ENCODE measurements around the gene VRK3. TPM values are rescaled to one million over a fixed set of nuclear protein-coding genes. Genes with fewer than 3 reads are reported as not detected.

VRK3 gene
- total RNA-seq, 2 experiments from 2014 or later: 75.4 to 86.9 TPM

- ChIA-PET CTCF (no interaction called here), POLR2A (no interaction called here)
- peaks cover 55% of the 10 kb centered on the region for H3K36me3 Mint-ChIP-seq (ENCODE audit: low read depth)
Observed at GRCh38 chr19:50000038-50000840, 24.9 kb downstream of the VRK3 start.

GRCh38 chr19:49999371-50000010, 25.7 kb downstream of the VRK3 start:
- CTCF ChIA-PET: no interaction called here
- no peaks in the 10 kb centered on the region for H3K9me3 Mint-ChIP-seq
- DNase-seq: no peak
- peaks cover 24% of the 10 kb centered on the region for H3K4me1 Mint-ChIP-seq
- H3K27ac Mint-ChIP-seq: no peak overlapping the region
- no peak overlapping the region for H3K4me3 Mint-ChIP-seq
- H3K27me3 Mint-ChIP-seq: no peaks in the 10 kb centered on the region
- POLR2A ChIA-PET: no interaction called here
- H3K36me3 Mint-ChIP-seq (ENCODE audit: low read depth): peaks cover 54% of the 10 kb centered on the region

More at GRCh38 chr19:50000038-50000840, 24.9 kb downstream of the VRK3 start:
- DNase-seq: no peak
- H3K27ac Mint-ChIP-seq: no peak overlapping the region
- no peak overlapping the region for H3K4me3 Mint-ChIP-seq
- peaks cover 31% of the 10 kb centered on the region for H3K4me1 Mint-ChIP-seq
- no peaks in the 10 kb centered on the region for H3K27me3 Mint-ChIP-seq
- H3K9me3 Mint-ChIP-seq: no peaks in the 10 kb centered on the region

- H3K4me3 Mint-ChIP-seq: no peak overlapping the region
- peaks cover 6% of the 10 kb centered on the region for H3K4me1 Mint-ChIP-seq
- peaks cover 50% of the 10 kb centered on the region for H3K36me3 Mint-ChIP-seq (ENCODE audit: low read depth)
- peak; percentile 33 for DNase-seq
- H3K27ac Mint-ChIP-seq: no peak overlapping the region
- H3K27me3 Mint-ChIP-seq: no peaks in the 10 kb centered on the region
- ChIA-PET POLR2A (no interaction called here), CTCF (interaction anchor here (0.6 kb wide), 2 partner anchors 58 to 265 kb away, joined by 3 to 6 read pairs; no protein-coding TSS in a partner anchor)
- no peaks in the 10 kb centered on the region for H3K9me3 Mint-ChIP-seq
Observed at GRCh38 chr19:49997709-49998108, 27.5 kb downstream of the VRK3 start.

GRCh38 chr19:49988433-49988832, 36.7 kb downstream of the VRK3 start:
- no peak for DNase-seq
- H3K27me3 Mint-ChIP-seq: no peaks in the 10 kb centered on the region

GRCh38 chr19:49988007-49988406, 37.2 kb downstream of the VRK3 start:
- H3K9me3 Mint-ChIP-seq: no peaks in the 10 kb centered on the region
- peaks cover 38% of the 10 kb centered on the region for H3K36me3 Mint-ChIP-seq (ENCODE audit: low read depth)
- DNase-seq: no peak
- CTCF ChIA-PET: interaction anchor here (1.4 to 1.8 kb wide), 2 partner anchors 59 to 341 kb away, joined by 3 to 6 read pairs; partner anchors contain the start of genes ATF5, KCNC3 and NUP62
- H3K27me3 Mint-ChIP-seq: no peaks in the 10 kb centered on the region
- H3K27ac Mint-ChIP-seq: no peak overlapping the region
- no peak overlapping the region for H3K4me3 Mint-ChIP-seq
- POLR2A ChIA-PET: no interaction called here
- H3K4me1 Mint-ChIP-seq: no peaks in the 10 kb centered on the region

More at GRCh38 chr19:49988433-49988832, 36.7 kb downstream of the VRK3 start:
- ChIA-PET CTCF (interaction anchor here (1.0 to 1.8 kb wide), 3 partner anchors 11 to 341 kb away, joined by 3 to 6 read pairs (median 3); partner anchors contain the start of genes ATF5, KCNC3 and NUP62), POLR2A (no interaction called here)
- H3K4me1 Mint-ChIP-seq: no peaks in the 10 kb centered on the region
- no peak overlapping the region for H3K4me3 Mint-ChIP-seq
- no peaks in the 10 kb centered on the region for H3K9me3 Mint-ChIP-seq
- H3K36me3 Mint-ChIP-seq (ENCODE audit: low read depth): peaks cover 39% of the 10 kb centered on the region
- H3K27ac Mint-ChIP-seq: no peak overlapping the region

GRCh38 chr19:49987159-49987698, 37.9 kb downstream of the VRK3 start:
- Mint-ChIP-seq H3K4me1 (no peaks in the 10 kb centered on the region), H3K27ac (no peak overlapping the region)

GRCh38 chr19:49986354-49986753, 38.8 kb downstream of the VRK3 start:
- Mint-ChIP-seq H3K36me3 (ENCODE audit: low read depth) (peaks cover 37% of the 10 kb centered on the region), H3K4me3 (no peak overlapping the region)
- POLR2A ChIA-PET: no interaction called here

More at GRCh38 chr19:49987159-49987698, 37.9 kb downstream of the VRK3 start:
- Mint-ChIP-seq H3K4me3 (no peak overlapping the region), H3K36me3 (ENCODE audit: low read depth) (peaks cover 31% of the 10 kb centered on the region), H3K27me3 (no peaks in the 10 kb centered on the region), H3K9me3 (no peaks in the 10 kb centered on the region)
- ChIA-PET CTCF (interaction anchor here (0.9 to 1.8 kb wide), 5 partner anchors 8 to 342 kb away, joined by 3 to 6 read pairs (median 3); partner anchors contain the start of genes ATF5, KCNC3 and NUP62), POLR2A (no interaction called here)
- peak; percentile 92 for DNase-seq

GRCh38 chr19:49985871-49986270, 39.3 kb downstream of the VRK3 start:
- POLR2A ChIA-PET: no interaction called here
- Mint-ChIP-seq H3K4me1 (no peaks in the 10 kb centered on the region), H3K9me3 (no peaks in the 10 kb centered on the region)

More at GRCh38 chr19:49986354-49986753, 38.8 kb downstream of the VRK3 start:
- Mint-ChIP-seq H3K27me3 (no peaks in the 10 kb centered on the region), H3K4me1 (no peaks in the 10 kb centered on the region), H3K27ac (no peak overlapping the region), H3K9me3 (no peaks in the 10 kb centered on the region)
- DNase-seq: no peak
- CTCF ChIA-PET: interaction anchor here (0.9 to 1.0 kb wide), 3 partner anchors 9 to 49 kb away, joined by 3 read pairs; no protein-coding TSS in a partner anchor

GRCh38 chr19:49984491-49984890, 40.7 kb downstream of the VRK3 start:
- H3K27ac Mint-ChIP-seq: no peak overlapping the region
- H3K9me3 Mint-ChIP-seq: no peaks in the 10 kb centered on the region
- ChIA-PET POLR2A (no interaction called here), CTCF (interaction anchor here (1.1 to 1.5 kb wide), 4 partner anchors 20 to 94 kb away, joined by 3 to 5 read pairs (median 4); no protein-coding TSS in a partner anchor)
- H3K4me1 Mint-ChIP-seq: no peaks in the 10 kb centered on the region
- H3K4me3 Mint-ChIP-seq: no peak overlapping the region
- no peaks in the 10 kb centered on the region for H3K27me3 Mint-ChIP-seq
- no peak for DNase-seq
- H3K36me3 Mint-ChIP-seq (ENCODE audit: low read depth): peaks cover 33% of the 10 kb centered on the region

More at GRCh38 chr19:49985871-49986270, 39.3 kb downstream of the VRK3 start:
- Mint-ChIP-seq H3K4me3 (no peak overlapping the region), H3K27ac (no peak overlapping the region), H3K27me3 (no peaks in the 10 kb centered on the region), H3K36me3 (ENCODE audit: low read depth) (peaks cover 33% of the 10 kb centered on the region)
- DNase-seq: no peak
- CTCF ChIA-PET: no interaction called here

- Mint-ChIP-seq H3K9me3 (no peaks in the 10 kb centered on the region), H3K27me3 (no peaks in the 10 kb centered on the region), H3K4me3 (no peak overlapping the region), H3K36me3 (ENCODE audit: low read depth) (peaks cover 27% of the 10 kb centered on the region), H3K4me1 (no peaks in the 10 kb centered on the region), H3K27ac (no peak overlapping the region)
- POLR2A ChIA-PET: no interaction called here
- peak; percentile 83 for DNase-seq
- CTCF ChIA-PET: interaction anchor here (1.1 to 1.5 kb wide), 3 partner anchors 21 to 94 kb away, joined by 3 to 4 read pairs (median 3); no protein-coding TSS in a partner anchor
Observed at GRCh38 chr19:49983645-49984229, 41.4 kb downstream of the VRK3 start.

GRCh38 chr19:49981603-49982593, 43.3 kb downstream of the VRK3 start:
- H3K36me3 Mint-ChIP-seq (ENCODE audit: low read depth): peaks cover 14% of the 10 kb centered on the region
- no peak overlapping the region for H3K4me3 Mint-ChIP-seq
- H3K4me1 Mint-ChIP-seq: no peaks in the 10 kb centered on the region
- CTCF ChIA-PET: no interaction called here
- H3K9me3 Mint-ChIP-seq: no peaks in the 10 kb centered on the region
- DNase-seq: no peak
- H3K27me3 Mint-ChIP-seq: no peaks in the 10 kb centered on the region
- POLR2A ChIA-PET: no interaction called here
- no peak overlapping the region for H3K27ac Mint-ChIP-seq

- POLR2A ChIA-PET: no interaction called here
- Mint-ChIP-seq H3K27ac (no peak overlapping the region), H3K9me3 (no peaks in the 10 kb centered on the region), H3K4me1 (no peaks in the 10 kb centered on the region), H3K36me3 (ENCODE audit: low read depth) (peaks cover 10% of the 10 kb centered on the region), H3K27me3 (no peaks in the 10 kb centered on the region), H3K4me3 (no peak overlapping the region)
- CTCF ChIA-PET: interaction anchor here (1.2 kb wide), 1 partner anchor 11 kb away, joined by 3 read pairs; no protein-coding TSS in a partner anchor
- DNase-seq: no peak
Observed at GRCh38 chr19:49978324-49978723, 46.8 kb downstream of the VRK3 start.
